ENCODE data around the gene SLC3A2.

The SLC3A2 gene

DNA sequence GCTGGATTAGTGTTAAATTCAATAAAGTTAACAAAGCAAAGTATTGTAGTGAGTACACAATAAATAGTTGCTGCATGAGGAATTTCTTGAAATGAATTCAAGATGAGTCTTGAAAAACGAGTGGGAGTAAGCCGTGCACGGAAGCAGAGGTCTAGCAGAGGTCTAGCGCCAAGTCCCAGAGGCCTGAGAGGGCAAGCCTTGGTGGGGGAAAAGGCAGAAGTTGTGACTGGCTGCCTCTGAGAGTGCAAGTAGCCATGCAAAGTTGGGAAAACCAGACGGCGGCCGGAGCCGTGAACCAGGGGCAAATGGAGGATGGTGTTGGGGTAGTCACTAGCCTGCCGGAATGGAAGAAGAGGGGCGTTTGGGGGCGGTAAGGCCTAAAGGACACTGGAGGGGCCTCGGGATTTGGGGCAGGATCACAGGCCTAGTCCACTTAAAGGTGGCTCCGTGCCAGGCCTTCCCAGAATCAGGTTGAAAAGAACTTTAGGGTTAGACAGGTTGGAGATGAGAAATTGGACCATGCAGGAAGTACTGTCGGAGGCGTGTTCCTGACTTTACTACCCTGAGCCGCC, 379 bp upstream of the SLC3A2 start:
- DNase-seq (ENCODE audit: low read depth in 2 of 2), result no peak

DNA sequence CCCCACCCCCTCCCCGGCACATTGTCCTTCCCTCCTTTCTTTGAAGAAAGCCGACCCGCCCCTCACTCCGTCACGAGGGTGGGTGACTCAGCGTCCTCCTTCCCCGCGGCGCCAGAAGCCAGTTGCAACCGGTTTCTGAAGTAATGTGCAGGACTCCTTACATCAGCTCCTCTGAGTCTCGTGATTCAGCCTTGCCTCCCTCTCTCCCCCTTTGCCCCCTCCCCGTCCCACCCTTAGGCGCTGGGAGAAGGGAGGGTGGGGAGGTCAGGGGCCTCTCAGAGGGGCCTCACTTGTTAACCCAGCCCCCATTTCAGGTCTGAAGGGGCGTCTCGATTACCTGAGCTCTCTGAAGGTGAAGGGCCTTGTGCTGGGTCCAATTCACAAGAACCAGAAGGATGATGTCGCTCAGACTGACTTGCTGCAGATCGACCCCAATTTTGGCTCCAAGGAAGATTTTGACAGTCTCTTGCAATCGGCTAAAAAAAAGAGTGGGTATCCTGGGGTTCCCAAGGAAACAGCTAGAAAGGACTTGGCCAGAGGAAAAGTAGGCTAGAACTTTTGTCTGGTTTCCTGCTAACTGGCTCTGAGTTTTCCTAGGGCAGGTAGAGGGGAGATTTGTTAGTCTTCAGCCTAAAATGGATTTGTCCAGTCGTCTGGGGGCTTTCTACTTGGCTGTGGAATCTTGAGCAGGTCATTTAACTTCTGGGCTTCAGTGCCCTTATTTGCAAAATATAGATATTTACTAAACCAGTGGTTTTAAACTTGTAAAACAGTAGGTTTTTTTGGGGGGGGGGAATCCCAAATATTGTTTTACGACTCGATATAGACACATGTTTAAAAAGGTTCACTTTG, 1.1 kb downstream of the SLC3A2 start:
- peak; percentile 90 to 91 for DNase-seq (ENCODE audit: low read depth in 2 of 2)

GRCh38 chr11:62882431-62882749, 1.7 kb downstream of the SLC3A2 start:
- DNase-seq (ENCODE audit: low read depth in 2 of 2), result no peak

DNA sequence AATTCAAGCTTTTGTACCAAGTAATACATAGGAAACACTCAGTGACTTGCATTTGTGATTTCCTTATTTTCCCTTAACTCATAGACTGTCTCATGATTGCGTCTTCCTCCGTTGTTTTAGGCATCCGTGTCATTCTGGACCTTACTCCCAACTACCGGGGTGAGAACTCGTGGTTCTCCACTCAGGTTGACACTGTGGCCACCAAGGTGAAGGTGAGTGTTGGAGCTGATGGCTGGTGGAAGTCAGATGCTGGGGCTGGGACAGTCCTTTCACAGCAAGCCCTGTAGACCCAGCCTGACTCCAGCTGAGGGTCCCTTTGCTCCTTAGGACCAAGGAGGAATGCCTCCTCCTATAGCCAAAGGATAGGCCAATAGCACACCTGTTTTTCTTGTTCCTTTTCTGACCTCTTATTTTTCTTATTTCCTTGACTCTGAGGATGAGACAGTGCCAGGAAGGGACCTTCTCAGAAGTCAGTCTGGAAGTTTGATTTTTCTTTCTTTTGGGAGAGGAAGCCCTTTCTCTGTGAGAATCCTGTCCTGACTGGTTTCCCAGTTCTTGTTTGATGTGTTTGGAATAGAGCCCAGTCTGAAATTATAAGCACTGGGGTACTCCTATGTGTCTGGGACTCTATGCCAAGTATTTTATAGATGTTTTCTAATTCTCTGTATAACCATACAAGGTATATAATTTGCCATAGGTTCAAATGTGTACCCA, 2.2 kb downstream of the SLC3A2 start:
- no peak for DNase-seq (ENCODE audit: low read depth in 2 of 2)

- no peak for DNase-seq (ENCODE audit: low read depth in 2 of 2)
These were observed 3.0 kb downstream of the SLC3A2 start for GRCh38 chr11:62883673-62884072.

DNA sequence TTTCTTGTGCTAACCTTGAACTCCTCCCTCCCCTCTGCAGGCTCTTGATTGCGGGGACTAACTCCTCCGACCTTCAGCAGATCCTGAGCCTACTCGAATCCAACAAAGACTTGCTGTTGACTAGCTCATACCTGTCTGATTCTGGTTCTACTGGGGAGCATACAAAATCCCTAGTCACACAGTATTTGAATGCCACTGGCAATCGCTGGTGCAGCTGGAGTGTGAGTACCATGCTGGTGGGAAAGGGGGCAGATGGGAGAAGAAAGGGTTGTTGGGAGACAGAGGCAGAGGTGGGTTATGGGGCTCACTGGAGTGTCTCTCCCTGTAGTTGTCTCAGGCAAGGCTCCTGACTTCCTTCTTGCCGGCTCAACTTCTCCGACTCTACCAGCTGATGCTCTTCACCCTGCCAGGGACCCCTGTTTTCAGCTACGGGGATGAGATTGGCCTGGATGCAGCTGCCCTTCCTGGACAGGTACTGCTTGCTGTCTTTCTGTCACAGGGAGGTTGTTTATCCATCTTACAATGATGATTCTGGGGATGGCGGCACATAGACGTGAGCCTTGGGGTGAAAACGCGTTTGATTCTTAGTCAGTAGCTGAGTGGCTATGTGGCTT, 4.5 kb downstream of the SLC3A2 start:
- DNase-seq (ENCODE audit: low read depth in 2 of 2), result no peak

GRCh38 chr11:62888406-62888805, 7.7 kb downstream of the SLC3A2 start:
- no peak for DNase-seq (ENCODE audit: low read depth in 2 of 2)

DNA sequence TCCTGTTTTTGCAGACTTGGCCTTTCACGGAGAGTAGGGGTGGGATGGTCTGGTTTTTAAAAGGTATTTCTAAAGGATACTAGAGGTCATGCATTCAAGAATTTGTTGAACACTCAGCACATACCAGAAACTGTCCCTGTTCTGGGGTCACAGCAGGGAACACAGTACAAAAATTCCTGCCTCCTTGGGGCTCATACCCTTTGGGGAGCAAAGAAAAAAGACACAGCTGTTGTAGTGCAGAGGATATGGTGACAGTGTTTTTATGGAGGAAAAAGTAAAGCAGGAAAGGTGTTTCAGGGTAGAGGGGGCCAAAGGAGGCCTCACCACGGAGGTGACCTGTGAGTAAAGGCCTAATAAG, 8.4 kb downstream of the SLC3A2 start:
- no peak for DNase-seq (ENCODE audit: low read depth in 2 of 2)

DNA sequence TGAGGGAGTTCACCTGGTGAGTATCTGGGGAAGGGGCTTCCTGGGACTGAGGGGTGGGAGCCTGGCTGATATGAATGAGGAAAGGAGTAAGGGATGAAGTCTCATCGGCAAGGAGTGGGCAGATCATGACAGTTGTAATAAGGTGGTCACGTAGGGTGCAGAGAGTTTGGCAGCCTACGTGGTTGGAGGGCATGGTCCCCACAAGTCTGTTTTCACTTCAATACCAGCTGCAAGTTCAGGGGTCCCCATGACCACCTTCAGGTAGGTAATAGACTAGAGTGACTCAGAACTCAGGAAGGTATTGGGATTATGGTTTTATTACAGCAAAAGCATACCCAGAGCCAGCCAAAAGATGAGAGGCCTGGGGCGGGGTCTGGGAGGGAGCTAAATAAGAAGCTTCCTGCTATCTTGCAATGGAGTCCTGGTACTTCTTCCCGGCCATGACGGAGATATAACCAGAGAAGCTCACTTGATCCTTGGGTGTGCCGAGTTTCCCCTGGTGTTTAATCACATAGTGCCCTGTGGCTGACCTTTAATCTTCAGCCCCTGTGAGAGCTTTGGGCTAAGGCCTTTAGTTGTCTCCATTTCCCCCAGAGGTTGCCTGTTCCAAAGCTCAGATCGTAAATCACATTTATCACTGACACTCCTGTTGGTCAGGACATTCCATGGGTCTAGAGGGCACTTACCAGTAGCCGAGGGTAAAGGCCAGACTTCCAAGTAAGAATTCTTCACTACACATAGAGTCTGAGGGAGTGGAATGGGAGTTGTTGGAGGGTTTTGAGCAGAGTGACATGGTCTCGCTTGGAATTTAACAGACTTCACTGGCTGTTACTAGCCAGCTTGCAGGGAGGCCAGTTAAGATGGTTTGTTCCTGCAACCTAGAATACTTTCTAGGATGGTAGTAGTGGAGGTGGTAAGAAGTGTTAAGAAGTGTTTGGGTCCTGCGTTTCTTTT, 9.1 kb downstream of the SLC3A2 start:
- DNase-seq (ENCODE audit: low read depth in 2 of 2), result no peak

DNA sequence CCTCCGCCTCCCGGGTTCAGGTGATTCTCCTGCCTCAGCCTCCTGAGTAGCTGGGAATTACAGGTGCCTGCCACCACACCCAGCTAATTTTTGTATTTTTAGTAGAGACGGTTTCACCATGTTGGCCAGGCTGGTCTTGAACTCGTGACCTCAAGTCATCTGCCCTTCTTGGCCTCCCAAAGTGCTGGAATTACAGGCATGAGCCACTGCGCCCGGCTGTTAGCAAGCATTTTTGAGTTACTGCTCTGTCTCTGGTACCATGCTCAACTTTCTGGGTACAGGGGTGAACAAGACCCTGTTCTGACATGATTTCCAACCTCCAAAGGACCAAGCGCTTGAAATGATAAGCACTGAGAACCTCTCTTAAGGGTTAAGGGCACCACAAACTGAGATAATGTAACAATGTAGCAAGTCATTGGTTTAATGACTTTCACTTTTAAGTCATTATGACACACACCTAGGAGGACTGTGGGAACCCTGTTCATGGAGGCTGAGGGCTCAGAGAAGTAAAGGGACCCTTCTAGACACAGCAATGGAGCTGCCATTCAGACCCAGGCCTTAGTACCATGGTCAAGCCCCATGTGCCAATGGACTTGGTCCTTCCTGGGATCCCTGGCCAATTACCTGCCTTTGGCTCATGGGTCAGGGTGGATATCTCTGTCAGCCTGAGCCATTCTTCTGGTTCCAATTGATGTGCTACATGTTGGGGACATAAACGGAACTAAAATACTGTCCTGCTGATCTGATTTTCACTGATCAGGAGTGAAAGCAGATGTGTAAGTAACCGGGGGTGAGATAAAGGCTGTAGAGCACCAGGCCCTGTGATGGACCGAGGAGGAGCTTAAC, 11.6 kb downstream of the SLC3A2 start:
- no peak for DNase-seq (ENCODE audit: low read depth in 2 of 2)

GRCh38 chr11:62895501-62895900, 14.8 kb downstream of the SLC3A2 start:
- DNase-seq (ENCODE audit: low read depth in 2 of 2), result no peak

DNA sequence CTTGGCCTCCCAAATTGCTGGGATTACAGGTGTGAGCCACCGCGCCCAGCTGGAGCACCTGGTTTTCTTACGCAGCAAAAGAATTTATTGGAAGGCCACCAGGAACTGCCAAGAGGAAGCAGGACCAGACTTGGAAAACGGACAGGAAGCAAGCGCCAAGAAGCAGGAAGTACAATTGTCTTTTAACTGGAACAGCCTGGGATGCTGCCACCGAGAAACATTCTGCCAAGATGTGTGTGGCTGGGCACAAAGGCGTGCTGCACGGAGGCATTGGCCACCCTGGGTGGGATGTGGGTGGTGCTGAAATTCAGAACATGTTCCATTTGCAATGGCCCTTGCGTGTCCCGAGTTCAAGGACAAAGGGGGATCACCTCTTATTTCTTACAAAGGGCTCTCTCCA, 15.4 kb downstream of the SLC3A2 start:
- no peak for DNase-seq (ENCODE audit: low read depth in 2 of 2)

DNA sequence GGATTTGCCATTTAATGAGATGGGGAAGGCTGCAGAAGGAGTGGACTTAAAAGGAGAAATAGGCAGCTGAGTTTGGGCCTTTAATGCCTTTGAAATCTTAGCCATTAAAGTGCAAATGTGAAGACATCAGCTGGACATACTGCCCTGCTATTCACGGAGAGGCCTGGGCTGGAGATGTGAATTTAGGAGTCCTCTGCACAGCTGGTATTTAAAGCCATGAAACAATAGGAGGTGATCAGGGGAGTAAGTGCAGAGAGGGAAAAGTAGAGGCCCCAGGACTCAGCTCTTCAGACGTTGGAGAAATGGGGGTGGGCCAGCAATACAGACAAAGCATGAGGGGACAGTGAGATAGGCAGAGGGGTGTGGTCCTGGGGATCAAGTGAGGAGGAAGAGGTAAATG, 16.6 kb downstream of the SLC3A2 start:
- no peak for DNase-seq (ENCODE audit: low read depth in 2 of 2)

DNA sequence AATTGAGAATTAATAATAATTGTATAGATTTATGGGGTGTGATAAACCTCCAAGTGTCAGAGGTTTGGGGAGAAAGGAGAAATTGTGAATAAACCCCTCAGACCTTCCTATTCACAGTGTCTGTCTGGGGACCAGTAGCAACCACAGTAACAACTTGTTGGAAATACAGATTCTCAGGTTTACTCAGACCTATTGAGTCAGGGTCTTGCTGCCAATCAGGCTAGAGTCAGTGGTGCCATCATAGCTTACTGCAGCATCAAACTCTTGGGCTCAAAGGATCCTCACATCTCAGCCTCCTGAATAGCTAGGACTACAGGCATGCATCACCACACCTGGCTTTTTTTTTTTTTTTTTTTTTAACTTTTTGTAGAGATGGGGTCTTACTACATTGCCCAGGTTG, 17.3 kb downstream of the SLC3A2 start:
- DNase-seq (ENCODE audit: low read depth in 2 of 2), result no peak

- DNase-seq (ENCODE audit: low read depth in 2 of 2), result no peak
These were observed 22.2 kb downstream of the SLC3A2 start for GRCh38 chr11:62902932-62903331.

GRCh38 chr11:62905296-62905695, 24.6 kb downstream of the SLC3A2 start:
- DNase-seq (ENCODE audit: low read depth in 2 of 2), result no peak

- peak; percentile 62 to 64 for DNase-seq (ENCODE audit: low read depth in 2 of 2)
These were observed 25.3 kb downstream of the SLC3A2 start for GRCh38 chr11:62905927-62906531.

DNA sequence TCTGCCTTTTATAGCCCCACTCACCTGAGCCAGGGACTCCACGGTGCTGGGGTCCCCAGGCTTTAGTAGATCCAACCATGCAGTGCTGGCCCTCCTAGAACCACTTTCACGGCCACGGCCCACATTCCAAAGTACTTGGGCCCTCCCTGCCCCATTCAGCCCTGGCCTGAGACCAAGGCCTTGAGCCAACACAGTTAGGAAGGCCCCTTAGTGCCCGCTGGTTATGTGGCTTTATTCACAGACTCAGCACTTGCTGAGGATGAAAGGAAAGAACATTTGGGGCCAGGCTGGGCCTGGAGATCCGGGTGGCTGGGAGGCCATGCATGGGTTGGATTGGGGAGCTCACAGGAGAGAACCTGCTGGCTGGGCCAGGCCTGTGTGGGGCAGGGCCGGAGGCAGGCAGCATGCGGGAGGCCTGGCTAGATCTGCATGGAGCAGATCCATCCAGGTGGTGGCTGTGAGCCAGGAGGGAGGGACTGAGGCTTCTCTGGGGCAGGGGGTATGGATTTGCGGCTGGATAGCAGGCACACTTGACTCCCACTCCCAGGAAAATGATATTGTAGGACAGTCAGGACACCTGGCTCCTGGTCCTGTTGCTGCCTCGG, 27.9 kb downstream of the SLC3A2 start:
- no peak for DNase-seq (ENCODE audit: low read depth in 2 of 2)

- DNase-seq (ENCODE audit: low read depth in 2 of 2), result no peak
These were observed 28.6 kb downstream of the SLC3A2 start for GRCh38 chr11:62909107-62909894.

Data from stimulated activated CD8-positive, alpha-beta memory T cell treated with anti-CD3 and anti-CD28 coated beads, Interleukin-2, amount 100 ng/mL, for 1 hour (primary cell).